HepG2 (cell line): ENCODE results near the gene ZNF722. TPM values are rescaled to one million over a fixed set of nuclear protein-coding genes. Genes with fewer than 3 reads are reported as not detected.

ENCODE experiments used
- ATAC-seq: fragments of 200-7000 bp; cut with Tn5 transposase; 3 replicates; pipeline ENCODE4 v1.9.1; 2020; ENCODE audit warnings: mild to moderate bottlenecking, moderate library complexity
- Bru-seq: library from RNA; stranded (reverse); fragments of 400-500 nt; gene quantifications from one replicate; lab custom pipeline; 2021; lab: Mats Ljungman, UMichigan
- BruChase-seq, 2 experiments: library from RNA; stranded (reverse); fragments of 400-500 nt; gene quantifications; one replicate each; lab custom pipeline; 2021; lab: Mats Ljungman, UMichigan
- BruUV-seq: library from RNA; stranded (reverse); fragments of 400-500 nt; replicated peaks from 2 replicates; lab custom pipeline; 2021; lab: Mats Ljungman, UMichigan
- CTCF ChIA-PET: fragments of 300-600 bp; formaldehyde crosslinking; extraction: SDS; loops from one replicate; lab custom pipeline; 2021; ENCODE audit warnings: low total read pairs, inconsistent platforms, low intra/inter-chr PET ratio; lab: Yijun Ruan, JAX
- POLR2A ChIA-PET: fragments of 350-600 bp; sonication (Branson Sonifier 250); formaldehyde crosslinking; loops from one replicate; lab custom pipeline; 2020; ENCODE audit warnings: antibody characterized with exemption, inconsistent platforms; lab: Yijun Ruan, JAX
- DNase-seq: peaks from one replicate; pipeline ENCODE4 v3.0.0-alpha.2; 2015; ENCODE audit warnings: low spot score
- FAIRE-seq: peaks from 3 replicates; lab custom pipeline; 2011; peaks lifted over from hg19 to GRCh38; lab: Jason Lieb, UNC
- H2AFZ ChIP-seq: one replicate; pipeline ENCODE4 v1.6.1; 2011; ENCODE audit warnings: low read length, inconsistent platforms
- H3K27ac ChIP-seq: fragments of 300-600 bp; 3 replicates; pipeline ENCODE4 v1.8.0; 2011; ENCODE audit warnings: mixed run types, mild to moderate bottlenecking, mixed read lengths, low read length, inconsistent platforms; ENCODE audit not compliant: insufficient read depth; ENCODE audit errors: extremely low read length
- H3K27me3 ChIP-seq, 2 experiments: fragments of 200-600 bp in 1 of 2; 2 replicates in 1 of 2; 3 replicates in 1 of 2; pipeline versions ENCODE4 v1.6.0 to v1.8.0; 2011; ENCODE audit warnings: low read length in 2 of 2, mild to moderate bottlenecking in 2 of 2, moderate library complexity in 2 of 2, inconsistent platforms in 1 of 2; ENCODE audit not compliant: insufficient read depth in 2 of 2, control insufficient read depth in 1 of 2
- H3K36me3 ChIP-seq, 2 experiments: fragments of 200-600 bp in 1 of 2; replicated peaks in 1 of 2; 2 replicates in 1 of 2; 3 replicates in 1 of 2; pipeline versions ENCODE4 v1.5.1 to v1.8.0; 2011; ENCODE audit warnings: low read length in 2 of 2, inconsistent platforms in 1 of 2; ENCODE audit not compliant: insufficient read depth in 2 of 2, control insufficient read depth in 1 of 2
- H3K4me1 ChIP-seq: 2 replicates; pipeline ENCODE4 v1.5.1; 2012; ENCODE audit warnings: low read length, inconsistent platforms; ENCODE audit not compliant: insufficient read depth
- H3K4me2 ChIP-seq: 2 replicates; pipeline ENCODE4 v1.6.0; 2011; ENCODE audit warnings: low read depth, low read length, inconsistent platforms
- H3K4me3 ChIP-seq, 3 experiments: fragments of 200-600 bp in 1 of 3; sonication (generic), shearing (Covaris generic) in 1 of 3; replicated peaks in 1 of 3; 2 replicates each; pipeline ENCODE4 v1.5.1; 2011 to 2016; ENCODE audit warnings: low read length in 3 of 3, inconsistent platforms in 2 of 3, low read depth in 2 of 3, mild to moderate bottlenecking in 2 of 3, control low read depth in 1 of 3, mixed read lengths in 1 of 3; ENCODE audit not compliant: insufficient read depth in 1 of 3
- H3K79me2 ChIP-seq: one replicate; pipeline ENCODE4 v1.6.1; 2011; ENCODE audit warnings: low read length, inconsistent platforms; ENCODE audit not compliant: insufficient read depth
- H3K9ac ChIP-seq: 2 replicates; pipeline ENCODE4 v1.6.0; 2011; ENCODE audit warnings: mild to moderate bottlenecking, low read depth, low read length, inconsistent platforms; ENCODE audit not compliant: insufficient read depth
- H3K9me3 ChIP-seq: 2 replicates; pipeline ENCODE4 v1.5.1; 2012; ENCODE audit warnings: mild to moderate bottlenecking, low read length
- H4K20me1 ChIP-seq: 2 replicates; pipeline ENCODE4 v1.6.0; 2011; ENCODE audit warnings: inconsistent platforms, mild to moderate bottlenecking, low read length, moderate library complexity; ENCODE audit not compliant: insufficient read depth
- CCAR2 ChIP-seq: fragments of 200-400 bp; formaldehyde crosslinking; optimal IDR thresholded peaks from 2 replicates; pipeline ENCODE3; 2018; ENCODE audit warnings: low read depth, mild to moderate bottlenecking, low read length, moderate library complexity
- ETS1 ChIP-seq: sonication (generic); formaldehyde crosslinking; IDR thresholded peaks from 2 replicates; pipeline ENCODE4 v1.4.0; 2020; ENCODE audit warnings: missing genetic modification reagents
- IKZF5 ChIP-seq: IDR thresholded peaks from 2 replicates; pipeline ENCODE4 v1.6.1; 2018; ENCODE audit warnings: missing genetic modification reagents, mild to moderate bottlenecking, missing compliant biosample characterization
- NKX3-1 ChIP-seq: sonication (generic); formaldehyde crosslinking; IDR thresholded peaks from 2 replicates; pipeline ENCODE4 v1.5.0; 2020; ENCODE audit warnings: missing genetic modification reagents
- POGZ ChIP-seq: sonication (generic); formaldehyde crosslinking; IDR thresholded peaks from 2 replicates; pipeline ENCODE4 v1.4.0; 2020; ENCODE audit warnings: mild to moderate bottlenecking, missing genetic modification reagents
- ZNF292 ChIP-seq: sonication (generic); formaldehyde crosslinking; IDR thresholded peaks from 2 replicates; pipeline ENCODE4 v1.8.1; 2022; ENCODE audit warnings: mild to moderate bottlenecking, low read depth, missing genetic modification reagents, borderline replicate concordance
- ZNF329 ChIP-seq: sonication (generic); formaldehyde crosslinking; IDR thresholded peaks from 2 replicates; pipeline ENCODE4 v1.9.0; 2021; ENCODE audit warnings: low read depth, mild to moderate bottlenecking, missing genetic modification reagents
- ZNF503 ChIP-seq: sonication (generic); formaldehyde crosslinking; IDR thresholded peaks from 2 replicates; pipeline ENCODE4 v1.4.0; 2020; ENCODE audit warnings: missing genetic modification reagents
- ZNF614 ChIP-seq: IDR thresholded peaks from 2 replicates; pipeline ENCODE4 v1.6.1; 2018; ENCODE audit warnings: missing biosample characterization, missing genetic modification reagents, inconsistent platforms, borderline replicate concordance
- ZNF75D ChIP-seq: sonication (generic); formaldehyde crosslinking; IDR thresholded peaks from 2 replicates; pipeline ENCODE4 v1.8.1; 2023; ENCODE audit warnings: missing genetic modification reagents, mild to moderate bottlenecking, borderline replicate concordance
- ZSCAN21 ChIP-seq: sonication (generic); formaldehyde crosslinking; IDR thresholded peaks from 2 replicates; pipeline ENCODE4 v1.8.0; 2022; ENCODE audit warnings: mild to moderate bottlenecking, missing genetic modification reagents, moderate library complexity, borderline replicate concordance
- WGBS: methylation state at CpG from one replicate; pipeline ENCODE4 v1.1.6; 2017; ENCODE audit warnings: low lambda C conversion rate; 5-methylcytosine and 5-hydroxymethylcytosine counted together
- in situ Hi-C: cut with HindIII; loops from 2 replicates; pipeline ENCODE4 v1.10.0; 2017; ENCODE audit warnings: low pct_unique_long_range_greater_than_20kb; ENCODE audit not compliant: extremely low pct_ligation_motif_present
- intact Hi-C: fragments of 100-400 bp; cut with micrococcal nuclease; formaldehyde crosslinking; loops from one replicate; pipeline ENCODE4 v1.10.0; 2022; ENCODE audit not compliant: unreplicated experiment
- long read RNA-seq, 2 experiments: library from RNA in 1 of 2; library from polyadenylated mRNA in 1 of 2; stranded (forward) in 1 of 2; unstranded in 1 of 2; transcript quantifications; one replicate each; pipeline ENCODE4 v2.0.0, GENCODE V29; 2019 to 2022
- polyA minus RNA-seq, 3 experiments: library from RNA; depleted of rRNA, polyadenylated mRNA; stranded (reverse); fragments of >200 nt; gene quantifications; 2 replicates each; pipeline ENCODE4 v1.2.3, GENCODE V29; 2011; ENCODE audit warnings: low replicate concordance in 1 of 3
- polyA plus RNA-seq, 8 experiments: library from polyadenylated mRNA; depleted of rRNA in 3 of 8; stranded (reverse) in 7 of 8; unstranded in 1 of 8; fragments of >200 nt; fragmentation: Illumina TruSeq in 4 of 8; extraction: Trizol in 4 of 8; gene quantifications; 2 replicates each; pipeline versions ENCODE4 v1.2.1 to v1.2.3, GENCODE V29; 2011 to 2016; ENCODE audit warnings: low read depth in 4 of 8, missing spikeins in 1 of 8, mixed read lengths in 1 of 8; ENCODE audit not compliant: insufficient read depth in 1 of 8
- total RNA-seq, 5 experiments: library from RNA; depleted of rRNA; stranded (reverse); fragments of >200 nt; fragmentation: Illumina TruSeq; extraction: Trizol; gene quantifications; 2 replicates each; pipeline ENCODE4 v1.2.3, GENCODE V29; 2016; ENCODE audit warnings: low read depth in 1 of 5

The ZNF722 gene
- total RNA-seq (2016; rRNA removed; fragmentation: Illumina TruSeq; extraction: Trizol) (not detected in 2 replicates), polyA plus RNA-seq (2011; rRNA removed) (not detected in 2 replicates), polyA minus RNA-seq (2011; rRNA and poly(A)+ RNA removed; ENCODE audit: low replicate concordance) (not detected in 2 replicates), Bru-seq, nascent RNA (not detected), BruChase-seq, experiment 1, labeled RNA remaining after a 6-hour chase (not detected), BruChase-seq, experiment 2, labeled RNA remaining after a 2-hour chase (not detected)
- not detected in 2 replicates for total RNA-seq (2016; cell fraction: cytosol; rRNA removed; fragmentation: Illumina TruSeq; extraction: Trizol; ENCODE audit: low read depth)
- not detected in 2 replicates for total RNA-seq (2016; cell fraction: insoluble cytoplasmic fraction; rRNA removed; fragmentation: Illumina TruSeq; extraction: Trizol)
- total RNA-seq (2016; cell fraction: membrane; rRNA removed; fragmentation: Illumina TruSeq; extraction: Trizol), result not detected in 2 replicates
- not detected in 2 replicates for total RNA-seq (2016; cell fraction: nucleus; rRNA removed; fragmentation: Illumina TruSeq; extraction: Trizol)
- polyA plus RNA-seq (2011; cell fraction: cytosol; rRNA removed), result not detected in 2 replicates
- not detected in 2 replicates for polyA plus RNA-seq (2011; cell fraction: nucleus; rRNA removed)
- not detected in 2 replicates for polyA plus RNA-seq (2012)
- not detected in 2 replicates for polyA plus RNA-seq (2016; cell fraction: cytosol; fragmentation: Illumina TruSeq; extraction: Trizol; ENCODE audit: low read depth)
- not detected in 2 replicates for polyA plus RNA-seq (2016; cell fraction: insoluble cytoplasmic fraction; fragmentation: Illumina TruSeq; extraction: Trizol; ENCODE audit: low read depth)
- polyA plus RNA-seq (2016; cell fraction: membrane; fragmentation: Illumina TruSeq; extraction: Trizol; ENCODE audit: low read depth), result not detected in 2 replicates
- polyA plus RNA-seq (2016; cell fraction: nucleus; fragmentation: Illumina TruSeq; extraction: Trizol; ENCODE audit: insufficient read depth, low read depth), result not detected in 2 replicates
- polyA minus RNA-seq (2011; cell fraction: cytosol; rRNA and poly(A)+ RNA removed), result not detected in 2 replicates
- not detected in 2 replicates for polyA minus RNA-seq (2011; cell fraction: nucleus; rRNA and poly(A)+ RNA removed)
- long read RNA-seq, experiment 1, result 0 reads
- long read RNA-seq, experiment 2, result 0 reads

GRCh38 chr7:63998549-63998948 lies at the start of gene ZNF722:
ZNF722 (plus strand) TSS chr7:63998849; CDS start chr7:63998962, 113 bp downstream.
- FAIRE-seq (no peak), ATAC-seq (no peak), DNase-seq (no peak)
- no peaks in the 10 kb centered on the region for H3K27me3 ChIP-seq
- no peaks in the 10 kb centered on the region for H3K36me3 ChIP-seq
- no peaks in the 10 kb centered on the region for H3K79me2 ChIP-seq
- H3K4me2 ChIP-seq, result no peak within 1 kb of the TSS
- H3K27ac ChIP-seq, result no peak within 1 kb of the TSS
- in situ Hi-C loops, result no loop called here
- H3K9me3 ChIP-seq, result peaks cover 76% of the 10 kb centered on the region
- H2AFZ ChIP-seq, result no peak within 1 kb of the TSS
- H3K4me3 ChIP-seq, result no peak within 1 kb of the TSS
- no TSS peak for BruUV-seq
- H4K20me1 ChIP-seq, result no peaks in the 10 kb centered on the region
- WGBS, result 64% methylated on average over 10 of the region's 10 CpGs
- H3K4me1 ChIP-seq, result no peaks in the 10 kb centered on the region
- POLR2A ChIA-PET, result no interaction called here
- CTCF ChIA-PET, result no interaction called here
- intact Hi-C loops, result no loop called here
- no peak for TF ChIP-seq IKZF5
- no peak for TF ChIP-seq ZNF292 (CRISPR knock-in tag)
- no peak for TF ChIP-seq ZNF329
- no peak for TF ChIP-seq POGZ
- no peak for TF ChIP-seq ZSCAN21 (CRISPR knock-in tag)
- TF ChIP-seq ZNF75D (CRISPR knock-in tag), result no peak
- no peak for TF ChIP-seq ZNF503 (CRISPR knock-in tag)
- TF ChIP-seq CCAR2, result no peak
- no peak for TF ChIP-seq ETS1 (CRISPR knock-in tag)
- no peak for TF ChIP-seq NKX3-1
- no peak for TF ChIP-seq ZNF614 (CRISPR knock-in tag)
- no peak within 1 kb of the TSS for H3K9ac ChIP-seq
